Activated naive CD8-positive, alpha-beta T cell treated with anti-CD3 and anti-CD28 coated beads for 36 hours (primary cell): Measurements from ENCODE around the gene ELL2. TPM values are rescaled to one million over a fixed set of nuclear protein-coding genes. Genes with fewer than 3 reads are reported as not detected.
"Not testable (repeated sequence)": the region's sequence is repeated elsewhere in the genome, so short reads cannot be mapped to it uniquely, and the experiment has no call there.

Source experiments
- DNase-seq: peaks from one replicate; pipeline ENCODE4 v3.0.0; 2021
- H3K27ac Mint-ChIP-seq: one replicate; pipeline ENCODE4 v1.8.0; 2022; ENCODE audit warnings: mild to moderate bottlenecking, moderate library complexity, mixed read lengths
- H3K27me3 Mint-ChIP-seq: one replicate; pipeline ENCODE4 v1.8.0; 2022; ENCODE audit warnings: mild to moderate bottlenecking, mixed read lengths
- H3K36me3 Mint-ChIP-seq: one replicate; pipeline ENCODE4 v1.8.0; 2021; ENCODE audit warnings: mild to moderate bottlenecking, mixed read lengths
- H3K4me1 Mint-ChIP-seq: one replicate; pipeline ENCODE4 v1.8.0; 2021; ENCODE audit warnings: mixed read lengths
- H3K4me3 Mint-ChIP-seq: one replicate; pipeline ENCODE4 v1.8.0; 2022; ENCODE audit warnings: mild to moderate bottlenecking, moderate library complexity, mixed read lengths
- H3K9me3 Mint-ChIP-seq: one replicate; pipeline ENCODE4 v1.8.0; 2022; ENCODE audit warnings: mixed read lengths
- total RNA-seq, 2 experiments: library from RNA; stranded (reverse); gene quantifications; one replicate each; pipeline ENCODE4 v1.2.3, GENCODE V29; 2021

ELL2 gene
- total RNA-seq, 2 experiments from 2014 or later = 41.9 to 45.6 TPM

- Mint-ChIP-seq H3K9me3 (no peaks in the 10 kb centered on the region), H3K27me3 (no peaks in the 10 kb centered on the region), H3K4me3 (no peak overlapping the region), H3K27ac (no peak overlapping the region), H3K4me1 (peaks cover 18% of the 10 kb centered on the region), H3K36me3 (peaks cover 14% of the 10 kb centered on the region)
- DNase-seq = no peak
Measured at GRCh38 chr5:95934207-95934804, 27.3 kb downstream of the ELL2 start.

- no peaks in the 10 kb centered on the region for H3K9me3 Mint-ChIP-seq
- H3K4me3 Mint-ChIP-seq = no peak overlapping the region
- H3K4me1 Mint-ChIP-seq = peaks cover 23% of the 10 kb centered on the region
- DNase-seq = no peak
- H3K27me3 Mint-ChIP-seq = no peaks in the 10 kb centered on the region
- H3K27ac Mint-ChIP-seq = no peak overlapping the region
- H3K36me3 Mint-ChIP-seq = peaks cover 14% of the 10 kb centered on the region
Measured at GRCh38 chr5:95932941-95933340, 28.7 kb downstream of the ELL2 start.

- peaks cover 28% of the 10 kb centered on the region for H3K4me1 Mint-ChIP-seq
- H3K27ac Mint-ChIP-seq = no peak overlapping the region
Measured at GRCh38 chr5:95931079-95931833, 30.4 kb downstream of the ELL2 start.

GRCh38 chr5:95930141-95930930 lies 31.3 kb downstream of the ELL2 start:
- Mint-ChIP-seq H3K4me1 (peaks cover 31% of the 10 kb centered on the region), H3K9me3 (no peaks in the 10 kb centered on the region), H3K4me3 (no peak overlapping the region), H3K27ac (no peak overlapping the region), H3K36me3 (peaks cover 6% of the 10 kb centered on the region), H3K27me3 (no peaks in the 10 kb centered on the region)
- DNase-seq = no peak

More at GRCh38 chr5:95931079-95931833, 30.4 kb downstream of the ELL2 start:
- H3K4me3 Mint-ChIP-seq = no peak overlapping the region
- H3K27me3 Mint-ChIP-seq = no peaks in the 10 kb centered on the region
- H3K9me3 Mint-ChIP-seq = no peaks in the 10 kb centered on the region
- peaks cover 13% of the 10 kb centered on the region for H3K36me3 Mint-ChIP-seq
- no peak for DNase-seq

- Mint-ChIP-seq H3K4me1 (peaks cover 26% of the 10 kb centered on the region), H3K4me3 (no peak overlapping the region), H3K27ac (peak overlapping the region; percentile 65), H3K9me3 (no peaks in the 10 kb centered on the region), H3K36me3 (peaks cover 6% of the 10 kb centered on the region), H3K27me3 (no peaks in the 10 kb centered on the region)
- DNase-seq = no peak
Measured at GRCh38 chr5:95928724-95929253, 32.9 kb downstream of the ELL2 start.

- no peaks in the 10 kb centered on the region for H3K27me3 Mint-ChIP-seq
- DNase-seq = no peak
- H3K4me1 Mint-ChIP-seq = peaks cover 24% of the 10 kb centered on the region
- no peak overlapping the region for H3K4me3 Mint-ChIP-seq
- peaks cover 7% of the 10 kb centered on the region for H3K36me3 Mint-ChIP-seq
- no peaks in the 10 kb centered on the region for H3K9me3 Mint-ChIP-seq
- H3K27ac Mint-ChIP-seq = peak overlapping the region; percentile 65
Measured at GRCh38 chr5:95927927-95928723, 33.5 kb downstream of the ELL2 start.

GRCh38 chr5:95927300-95927699 lies 34.4 kb downstream of the ELL2 start:
- not testable (repeated sequence) for H3K4me3 Mint-ChIP-seq, DNase-seq, H3K36me3 Mint-ChIP-seq, H3K27me3 Mint-ChIP-seq, H3K27ac Mint-ChIP-seq, H3K9me3 Mint-ChIP-seq
- H3K4me1 Mint-ChIP-seq = peaks cover 20% of the 10 kb centered on the region

GRCh38 chr5:95925939-95926338 lies 35.7 kb downstream of the ELL2 start:
- Mint-ChIP-seq H3K27ac (no peak overlapping the region), H3K4me1 (peaks cover 20% of the 10 kb centered on the region)

GRCh38 chr5:95925378-95925744 lies 36.3 kb downstream of the ELL2 start:
- Mint-ChIP-seq H3K9me3 (no peaks in the 10 kb centered on the region), H3K27me3 (no peaks in the 10 kb centered on the region), H3K4me3 (no peak overlapping the region), H3K36me3 (peaks cover 9% of the 10 kb centered on the region), H3K4me1 (peaks cover 18% of the 10 kb centered on the region), H3K27ac (no peak overlapping the region)
- no peak for DNase-seq

More at GRCh38 chr5:95925939-95926338, 35.7 kb downstream of the ELL2 start:
- DNase-seq = no peak
- H3K4me3 Mint-ChIP-seq = no peak overlapping the region
- no peaks in the 10 kb centered on the region for H3K27me3 Mint-ChIP-seq
- peaks cover 9% of the 10 kb centered on the region for H3K36me3 Mint-ChIP-seq
- H3K9me3 Mint-ChIP-seq = no peaks in the 10 kb centered on the region

- Mint-ChIP-seq H3K9me3 (no peaks in the 10 kb centered on the region), H3K4me3 (no peak overlapping the region), H3K27me3 (no peaks in the 10 kb centered on the region), H3K4me1 (peaks cover 17% of the 10 kb centered on the region), H3K27ac (no peak overlapping the region), H3K36me3 (peaks cover 9% of the 10 kb centered on the region)
- no peak for DNase-seq
Measured at GRCh38 chr5:95924720-95925377, 36.8 kb downstream of the ELL2 start.

- peaks cover 17% of the 10 kb centered on the region for H3K4me1 Mint-ChIP-seq
- no peaks in the 10 kb centered on the region for H3K9me3 Mint-ChIP-seq
- peaks cover 9% of the 10 kb centered on the region for H3K36me3 Mint-ChIP-seq
- DNase-seq = no peak
- H3K27ac Mint-ChIP-seq = no peak overlapping the region
- no peaks in the 10 kb centered on the region for H3K27me3 Mint-ChIP-seq
- H3K4me3 Mint-ChIP-seq = no peak overlapping the region
Measured at GRCh38 chr5:95923918-95924544, 37.6 kb downstream of the ELL2 start.

GRCh38 chr5:95922798-95923197 lies 38.9 kb downstream of the ELL2 start:
- Mint-ChIP-seq H3K4me1 (peaks cover 9% of the 10 kb centered on the region), H3K27ac (no peak overlapping the region), H3K9me3 (no peaks in the 10 kb centered on the region), H3K36me3 (peaks cover 9% of the 10 kb centered on the region), H3K27me3 (no peaks in the 10 kb centered on the region), H3K4me3 (no peak overlapping the region)
- no peak for DNase-seq

GRCh38 chr5:95921501-95921900 lies 40.1 kb downstream of the ELL2 start:
- Mint-ChIP-seq H3K36me3 (peaks cover 7% of the 10 kb centered on the region), H3K4me3 (no peak overlapping the region), H3K9me3 (no peaks in the 10 kb centered on the region), H3K4me1 (peaks cover 7% of the 10 kb centered on the region), H3K27ac (no peak overlapping the region), H3K27me3 (no peaks in the 10 kb centered on the region)
- DNase-seq = no peak

GRCh38 chr5:95920822-95921221 lies 40.8 kb downstream of the ELL2 start:
- H3K36me3 Mint-ChIP-seq = peaks cover 11% of the 10 kb centered on the region

More at GRCh38 chr5:95920822-95921221, 40.8 kb downstream of the ELL2 start:
- Mint-ChIP-seq H3K4me1 (peaks cover 10% of the 10 kb centered on the region), H3K4me3 (no peak overlapping the region), H3K9me3 (no peaks in the 10 kb centered on the region), H3K27ac (no peak overlapping the region), H3K27me3 (no peaks in the 10 kb centered on the region)
- DNase-seq = no peak
